Measurements from ENCODE around the gene OPRM1.
"Not testable (repeated sequence)": the region's sequence is repeated elsewhere in the genome, so short reads cannot be mapped to it uniquely, and the experiment has no call there.

OPRM1 gene

GRCh38 chr6:154039231-154039842 is at the start of gene OPRM1:
TSS of gene OPRM1 (plus strand) at chr6:154039240. CDS start at chr6:154039545, 305 bp downstream.
- DNase-seq (ENCODE audit: low read depth, low spot score), result no peak

- no peak for DNase-seq (ENCODE audit: low read depth, low spot score)
These were observed 49.1 kb upstream of the OPRM1 start for GRCh38 chr6:153989989-153990388.

GRCh38 chr6:153994004-153994403 is 45.0 kb upstream of the OPRM1 start:
- DNase-seq (ENCODE audit: low read depth, low spot score), result no peak

- no peak for DNase-seq (ENCODE audit: low read depth, low spot score)
These were observed 44.2 kb upstream of the OPRM1 start for GRCh38 chr6:153994811-153995210.

GRCh38 chr6:153997221-153997620 is 41.8 kb upstream of the OPRM1 start:
- no peak for DNase-seq (ENCODE audit: low read depth, low spot score)

- no peak for DNase-seq (ENCODE audit: low read depth, low spot score)
These were observed 37.4 kb upstream of the OPRM1 start for GRCh38 chr6:154001494-154002285.

- DNase-seq (ENCODE audit: low read depth, low spot score), result no peak
These were observed 36.1 kb upstream of the OPRM1 start for GRCh38 chr6:154002894-154003293.

GRCh38 chr6:154010371-154010770 is 28.7 kb upstream of the OPRM1 start:
- DNase-seq (ENCODE audit: low read depth, low spot score), result no peak

GRCh38 chr6:154012852-154013251 is 26.2 kb upstream of the OPRM1 start:
- DNase-seq (ENCODE audit: low read depth, low spot score), result no peak

GRCh38 chr6:154017786-154018185 is 21.3 kb upstream of the OPRM1 start:
- no peak for DNase-seq (ENCODE audit: low read depth, low spot score)

GRCh38 chr6:154030646-154031045 is 8.4 kb upstream of the OPRM1 start:
- no peak for DNase-seq (ENCODE audit: low read depth, low spot score)

- no peak for DNase-seq (ENCODE audit: low read depth, low spot score)
These were observed 2.0 kb downstream of the OPRM1 start for GRCh38 chr6:154041001-154041400.

- DNase-seq (ENCODE audit: low read depth, low spot score), result no peak
These were observed 14.1 kb downstream of the OPRM1 start for GRCh38 chr6:154053141-154053540.

GRCh38 chr6:154056536-154056935 is 17.5 kb downstream of the OPRM1 start:
- DNase-seq (ENCODE audit: low read depth, low spot score), result no peak

- DNase-seq (ENCODE audit: low read depth, low spot score), result no peak
These were observed 18.1 kb downstream of the OPRM1 start for GRCh38 chr6:154057098-154057497.

- DNase-seq (ENCODE audit: low read depth, low spot score), result no peak
These were observed 20.1 kb downstream of the OPRM1 start for GRCh38 chr6:154058963-154059680.

GRCh38 chr6:154060076-154060475 is 21.0 kb downstream of the OPRM1 start:
- DNase-seq (ENCODE audit: low read depth, low spot score), result no peak

- DNase-seq (ENCODE audit: low read depth, low spot score), result no peak
These were observed 31.0 kb downstream of the OPRM1 start for GRCh38 chr6:154070041-154070440.

GRCh38 chr6:154070657-154071056 is 31.6 kb downstream of the OPRM1 start:
- DNase-seq (ENCODE audit: low read depth, low spot score), result no peak

GRCh38 chr6:154071236-154071635 is 32.2 kb downstream of the OPRM1 start:
- DNase-seq (ENCODE audit: low read depth, low spot score), result no peak

GRCh38 chr6:154071711-154072110 is 32.7 kb downstream of the OPRM1 start:
- no peak for DNase-seq (ENCODE audit: low read depth, low spot score)

- not testable (repeated sequence) for DNase-seq (ENCODE audit: low read depth, low spot score)
These were observed 39.6 kb downstream of the OPRM1 start for GRCh38 chr6:154078596-154078995.
